Tibial nerve (tissue), 4 donors: ENCODE measurements around the gene SLC25A48.

Experiments
- EP300 ChIP-seq, 2 donors: sonication (generic); formaldehyde crosslinking; IDR thresholded peaks; one replicate each; pipeline ENCODE4 v1.6.1; 2017; ENCODE audit warnings: antibody characterized with exemption in 2 of 2, mild to moderate bottlenecking in 1 of 2
- POLR2A ChIP-seq, 2 donors: fragments of 450-650 bp; IDR thresholded peaks; one replicate each; pipeline ENCODE4 v1.6.1; 2017; ENCODE audit warnings: antibody characterized with exemption in 2 of 2, mild to moderate bottlenecking in 2 of 2, moderate library complexity in 2 of 2
- TF ChIP-seq, protein P1 (sequence below), 5 experiments: fragments of 200-600 bp in 3 of 5; fragments of 450-650 bp in 2 of 5; sonication (generic) in 3 of 5; IDR thresholded peaks; one replicate each; pipeline ENCODE4 v1.5.1; 2016 to 2019; ENCODE audit warnings: antibody characterized with exemption in 5 of 5, mild to moderate bottlenecking in 3 of 5, moderate library complexity in 2 of 5

DNA sequence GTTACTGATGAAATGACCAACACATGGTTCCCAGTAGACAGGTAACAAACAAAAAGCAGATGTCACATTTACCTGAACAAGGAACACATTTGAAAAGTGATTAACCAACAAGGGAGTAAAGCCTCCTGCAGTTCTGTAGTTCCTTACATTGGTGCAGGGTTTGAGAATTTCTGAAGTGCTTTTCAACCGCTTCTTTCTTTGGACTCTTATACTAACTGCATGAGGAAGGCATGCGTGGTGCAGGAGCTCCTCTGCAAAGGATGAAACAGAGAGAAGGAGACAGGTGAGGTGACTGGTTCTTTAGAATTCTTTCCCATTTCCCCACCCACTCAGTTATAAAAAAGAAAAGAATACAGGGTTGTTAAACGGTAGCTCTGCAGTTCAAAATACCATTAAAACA, 65.8 kb downstream of the SLC25A48 start:
- TF ChIP-seq, protein P1, sequence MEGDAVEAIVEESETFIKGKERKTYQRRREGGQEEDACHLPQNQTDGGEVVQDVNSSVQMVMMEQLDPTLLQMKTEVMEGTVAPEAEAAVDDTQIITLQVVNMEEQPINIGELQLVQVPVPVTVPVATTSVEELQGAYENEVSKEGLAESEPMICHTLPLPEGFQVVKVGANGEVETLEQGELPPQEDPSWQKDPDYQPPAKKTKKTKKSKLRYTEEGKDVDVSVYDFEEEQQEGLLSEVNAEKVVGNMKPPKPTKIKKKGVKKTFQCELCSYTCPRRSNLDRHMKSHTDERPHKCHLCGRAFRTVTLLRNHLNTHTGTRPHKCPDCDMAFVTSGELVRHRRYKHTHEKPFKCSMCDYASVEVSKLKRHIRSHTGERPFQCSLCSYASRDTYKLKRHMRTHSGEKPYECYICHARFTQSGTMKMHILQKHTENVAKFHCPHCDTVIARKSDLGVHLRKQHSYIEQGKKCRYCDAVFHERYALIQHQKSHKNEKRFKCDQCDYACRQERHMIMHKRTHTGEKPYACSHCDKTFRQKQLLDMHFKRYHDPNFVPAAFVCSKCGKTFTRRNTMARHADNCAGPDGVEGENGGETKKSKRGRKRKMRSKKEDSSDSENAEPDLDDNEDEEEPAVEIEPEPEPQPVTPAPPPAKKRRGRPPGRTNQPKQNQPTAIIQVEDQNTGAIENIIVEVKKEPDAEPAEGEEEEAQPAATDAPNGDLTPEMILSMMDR (IDR thresholded peaks at IDR 0.05), result no peak
- TF ChIP-seq EP300 (IDR thresholded peaks at IDR 0.05), result no peak
- TF ChIP-seq POLR2A (IDR thresholded peaks at IDR 0.05), result no peak
